HG03175 (cell line): Measurements from ENCODE around the gene IFNGR1.
A peak's percentile ranks its signal among the peaks of the same experiment; 100 is the strongest.

Experiments
- ATAC-seq: cut with Tn5 transposase; IDR thresholded peaks from one replicate; pipeline ENCODE4 v1.9.1; 2021; ENCODE audit warnings: mild to moderate bottlenecking, moderate library complexity; ENCODE audit not compliant: unreplicated experiment

The IFNGR1 gene

GRCh38 chr6:137177611-137178010, 41.6 kb downstream of the IFNGR1 start:
- ATAC-seq: no peak

GRCh38 chr6:137176729-137177128, 42.5 kb downstream of the IFNGR1 start:
- no peak for ATAC-seq

GRCh38 chr6:137175868-137176245, 43.3 kb downstream of the IFNGR1 start:
- no peak for ATAC-seq

- ATAC-seq: no peak
These were observed 43.9 kb downstream of the IFNGR1 start for GRCh38 chr6:137175157-137175867.

GRCh38 chr6:137173501-137173900, 45.7 kb downstream of the IFNGR1 start, which contains the start of gene IL22RA2:
Gene IL22RA2 (minus strand): TSS chr6:137173644. CDS start chr6:137161749, 11,895 bp downstream.
- no peak for ATAC-seq

- ATAC-seq: no peak
These were observed 46.3 kb downstream of the IFNGR1 start for GRCh38 chr6:137172734-137173431.

- ATAC-seq: no peak
These were observed 47.1 kb downstream of the IFNGR1 start for GRCh38 chr6:137171824-137172733.

- ATAC-seq: no peak
These were observed 48.2 kb downstream of the IFNGR1 start for GRCh38 chr6:137171053-137171374.

GRCh38 chr6:137170266-137171052, 48.7 kb downstream of the IFNGR1 start:
- no peak for ATAC-seq

GRCh38 chr6:137167702-137168377, 51.3 kb downstream of the IFNGR1 start:
- no peak for ATAC-seq

- ATAC-seq: no peak
These were observed 52.7 kb downstream of the IFNGR1 start for GRCh38 chr6:137166247-137167098.

- ATAC-seq: peak; percentile 52
These were observed 53.6 kb downstream of the IFNGR1 start for GRCh38 chr6:137165375-137166246.

GRCh38 chr6:137163732-137164318, 55.4 kb downstream of the IFNGR1 start:
- ATAC-seq: no peak

- no peak for ATAC-seq
These were observed 56.4 kb downstream of the IFNGR1 start for GRCh38 chr6:137162692-137163306.

- no peak for ATAC-seq
These were observed 57.2 kb downstream of the IFNGR1 start for GRCh38 chr6:137161949-137162348.

- ATAC-seq: no peak
These were observed 58.4 kb downstream of the IFNGR1 start for GRCh38 chr6:137160763-137161162.

- ATAC-seq: no peak
These were observed 59.3 kb downstream of the IFNGR1 start for GRCh38 chr6:137159912-137160311.
